Measurements from ENCODE around the gene PIRT. TPM values are rescaled to one million over a fixed set of nuclear protein-coding genes. Genes with fewer than 3 reads are reported as not detected.

Gene PIRT
- total RNA-seq, result 1 to 10 TPM in 3 of 4 donors, under 1 TPM in 1; 0.42 to 3.5 (median 1.5) TPM

DNA sequence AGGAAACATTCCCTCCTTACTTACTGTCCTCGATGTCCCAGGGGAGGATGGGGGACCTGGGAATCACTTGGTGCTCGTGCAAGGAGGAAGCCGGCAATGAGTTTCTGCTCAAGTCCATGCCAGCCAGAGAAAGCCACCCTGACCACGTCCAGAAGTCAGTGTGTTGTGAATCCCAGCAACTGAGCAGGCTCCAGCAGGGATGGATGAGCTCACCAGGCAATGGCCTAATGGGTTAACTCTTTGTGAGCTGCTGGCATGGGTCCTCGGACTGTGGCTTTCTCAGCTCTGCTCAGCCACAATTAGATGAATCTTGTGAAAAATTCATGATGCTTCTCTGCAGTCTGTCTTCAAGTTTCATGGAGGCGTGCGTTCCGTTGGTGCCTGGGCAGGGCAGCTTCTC is at the start of gene PIRT:
Gene PIRT, minus strand, starts transcription at position 167 of the 400 bp plus-strand sequence. CDS start 12,442 bp downstream, outside the sequence.
- Histone ChIP-seq H3K27ac (replicated peaks in 1 of 4) (no peak within 1 kb of the TSS), H3K4me1 (no peaks in the 10 kb centered on the region), H3K4me3 (no peak within 1 kb of the TSS), H3K9me3 (no peaks in the 10 kb centered on the region), H3K36me3 (no peaks in the 10 kb centered on the region), H3K27me3 (peaks cover 0 to 4% (median 0%) of the 10 kb centered on the region in 4 donors)
- intact Hi-C loops (cut with DNase I), result no loop called here
- DNase-seq (ENCODE audit: extremely low spot score), result no peak
- no peak for TF ChIP-seq EP300 (IDR thresholded peaks at IDR 0.05)
- 64% methylated on average over 5 of the region's 8 CpGs for WGBS

DNA sequence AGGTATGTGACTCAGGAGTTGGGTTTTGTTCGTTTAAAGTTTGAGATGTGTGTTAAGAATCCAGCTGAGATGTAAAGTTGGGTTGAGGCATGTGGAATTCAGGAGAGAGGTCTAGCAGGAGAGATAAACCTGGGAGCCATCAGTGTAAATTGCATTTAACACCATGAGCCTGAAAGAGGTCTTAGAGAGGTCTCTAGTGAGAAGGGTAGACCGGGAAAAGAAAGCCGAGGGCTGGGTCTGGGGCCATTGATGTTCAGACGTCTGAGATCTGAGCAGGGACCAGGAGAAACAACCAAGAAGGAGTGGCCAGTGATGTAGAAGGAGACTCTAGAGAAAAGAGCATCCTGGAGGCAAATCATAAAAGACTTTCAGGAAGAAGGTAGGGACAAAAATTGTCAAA is 44.1 kb upstream of the PIRT start:
- Histone ChIP-seq H3K27me3 (peaks cover 0 to 26% (median 0%) of the 10 kb centered on the region in 4 donors), H3K9me3 (peaks cover 0 to 6% (median 0%) of the 10 kb centered on the region in 4 donors), H3K27ac (replicated peaks in 1 of 4) (no peak overlapping the region), H3K4me1 (no peaks in the 10 kb centered on the region), H3K36me3 (no peaks in the 10 kb centered on the region), H3K4me3 (no peak overlapping the region)
- intact Hi-C loops (cut with DNase I), result loop anchor here (2.0 kb wide), 1 partner anchor 41 kb away; no protein-coding TSS in a partner anchor
- DNase-seq (ENCODE audit: extremely low spot score), result no peak
- TF ChIP-seq EP300 (IDR thresholded peaks at IDR 0.05), result no peak
- no peak for TF ChIP-seq POLR2A (IDR thresholded peaks at IDR 0.05; ENCODE audit: low read depth)
- TF ChIP-seq CTCF (IDR thresholded peaks at IDR 0.05), result no peak
- TF ChIP-seq POLR2AphosphoS5 (IDR thresholded peaks at IDR 0.05), result no peak
- 52% methylated on average over 4 of the region's 4 CpGs for WGBS

DNA sequence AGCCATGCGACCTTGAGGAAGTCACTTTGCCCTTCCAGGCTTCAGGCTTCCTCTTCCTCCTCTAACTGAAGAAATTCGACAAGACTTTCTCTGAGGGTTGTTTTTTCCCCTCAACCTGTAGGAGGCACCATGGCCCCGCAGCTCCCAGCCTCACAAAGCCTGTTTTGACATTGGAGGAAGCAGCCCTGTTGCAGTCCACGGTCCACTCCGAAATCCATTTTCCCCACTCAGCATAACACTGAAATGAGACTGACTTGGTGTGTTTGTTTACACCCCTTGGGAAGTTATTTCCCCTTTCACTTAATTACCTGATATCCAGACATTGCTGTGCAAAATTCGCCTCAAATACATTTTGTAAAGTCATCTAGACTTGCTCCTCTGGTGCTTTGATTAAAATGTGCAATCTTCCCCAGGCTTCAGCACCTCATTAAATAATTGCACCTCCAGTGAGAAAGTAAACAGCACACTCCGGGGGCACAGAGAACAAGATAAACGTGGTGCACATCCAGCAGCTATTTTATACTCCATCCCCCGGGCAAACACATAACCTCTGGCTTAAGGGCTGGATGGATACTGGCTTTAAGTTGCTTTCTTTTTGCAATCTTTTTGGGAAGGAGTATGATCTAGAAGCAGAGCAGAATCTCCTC is 41.4 kb upstream of the PIRT start:
- Histone ChIP-seq H3K36me3 (no peaks in the 10 kb centered on the region), H3K4me1 (no peaks in the 10 kb centered on the region), H3K27ac (replicated peaks in 1 of 4) (no peak overlapping the region), H3K9me3 (peaks cover 0 to under 1% (median 0%) of the 10 kb centered on the region in 4 donors), H3K4me3 (no peak overlapping the region), H3K27me3 (peaks cover 0 to 32% (median 0%) of the 10 kb centered on the region in 4 donors)
- TF ChIP-seq POLR2A (IDR thresholded peaks at IDR 0.05; ENCODE audit: low read depth), result no peak
- no peak for TF ChIP-seq EP300 (IDR thresholded peaks at IDR 0.05)
- peak in 2 of 3 experiments; percentile 4 to 7 for TF ChIP-seq CTCF (IDR thresholded peaks at IDR 0.05)
- no peak for TF ChIP-seq POLR2AphosphoS5 (IDR thresholded peaks at IDR 0.05)
- 22% methylated on average over 9 of the region's 9 CpGs for WGBS
- no peak for DNase-seq (ENCODE audit: extremely low spot score)
- intact Hi-C loops (cut with DNase I), result loop anchor here (5.0 to 10.0 kb wide), 2 partner anchors 265 to 1108 kb away; no protein-coding TSS in a partner anchor

DNA sequence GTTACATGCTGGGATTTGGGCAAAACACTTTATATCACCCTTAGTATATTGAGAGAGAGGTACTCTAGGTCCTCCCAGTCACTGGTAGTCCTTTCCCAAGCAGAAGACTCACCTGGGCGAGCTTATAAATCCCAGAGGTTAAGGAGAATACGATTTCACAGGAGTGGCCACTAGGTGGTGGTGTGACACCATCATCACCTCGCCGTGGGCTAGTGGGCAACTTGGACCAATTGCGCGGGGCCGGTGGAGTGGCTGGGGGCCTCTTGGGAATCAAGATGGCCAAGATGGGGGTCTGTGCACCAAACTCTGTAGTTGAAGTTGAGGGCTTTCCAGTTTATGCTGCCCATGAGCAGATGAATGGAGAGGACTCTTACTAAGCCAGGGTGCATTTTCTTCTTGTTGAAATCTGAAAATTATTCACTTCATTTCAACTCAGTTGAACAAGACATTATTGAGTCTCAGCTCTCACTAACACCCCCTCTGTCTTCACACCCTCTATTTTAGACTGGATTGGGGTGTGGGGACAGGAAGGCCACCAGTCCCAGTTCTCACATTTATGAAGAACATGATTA is 38.2 kb upstream of the PIRT start:
- WGBS, result 7% methylated on average over 5 of the region's 7 CpGs
- H3K9me3 ChIP-seq, result no peaks in the 10 kb centered on the region
- intact Hi-C loops (cut with DNase I), result loop anchor here (5.0 to 10.0 kb wide), 2 partner anchors 269 to 1111 kb away; no protein-coding TSS in a partner anchor
- peak; percentile 45 to 60 (median 51) for TF ChIP-seq CTCF (IDR thresholded peaks at IDR 0.05)
- no peak for TF ChIP-seq EP300 (IDR thresholded peaks at IDR 0.05)
- no peak for TF ChIP-seq POLR2AphosphoS5 (IDR thresholded peaks at IDR 0.05)
- no peak for TF ChIP-seq POLR2A (IDR thresholded peaks at IDR 0.05; ENCODE audit: low read depth)
- no peak overlapping the region for H3K4me3 ChIP-seq
- H3K36me3 ChIP-seq, result no peaks in the 10 kb centered on the region
- H3K27ac ChIP-seq (replicated peaks in 1 of 4), result no peak overlapping the region
- DNase-seq (ENCODE audit: extremely low spot score), result no peak
- H3K27me3 ChIP-seq, result peaks cover 0 to 32% (median 0%) of the 10 kb centered on the region in 4 donors
- no peaks in the 10 kb centered on the region for H3K4me1 ChIP-seq

- peaks cover 0 to 32% (median 0%) of the 10 kb centered on the region in 4 donors for H3K27me3 ChIP-seq
- no peak for TF ChIP-seq EP300 (IDR thresholded peaks at IDR 0.05)
- no peak for TF ChIP-seq CTCF (IDR thresholded peaks at IDR 0.05)
- TF ChIP-seq POLR2A (IDR thresholded peaks at IDR 0.05; ENCODE audit: low read depth), result no peak
- no peak for TF ChIP-seq POLR2AphosphoS5 (IDR thresholded peaks at IDR 0.05)
- H3K27ac ChIP-seq (replicated peaks in 1 of 4), result no peak overlapping the region
- H3K4me1 ChIP-seq, result no peaks in the 10 kb centered on the region
- no peak for DNase-seq (ENCODE audit: extremely low spot score)
- H3K36me3 ChIP-seq, result no peaks in the 10 kb centered on the region
- WGBS, result 23% methylated on average over 9 of the region's 9 CpGs
- intact Hi-C loops (cut with DNase I), result loop anchor here (5.0 to 10.0 kb wide), 2 partner anchors 269 to 1112 kb away; no protein-coding TSS in a partner anchor
- H3K9me3 ChIP-seq, result no peaks in the 10 kb centered on the region
- no peak overlapping the region for H3K4me3 ChIP-seq
Observed at GRCh38 chr17:10875430-10875851, 37.6 kb upstream of the PIRT start.

Measured in esophagus muscularis mucosa (tissue), 4 donors.